K562 (cell line): ENCODE data around the gene RAPGEF5. TPM values are rescaled to one million over a fixed set of nuclear protein-coding genes. Genes with fewer than 3 reads are reported as not detected.
A peak's percentile ranks its signal among the peaks of the same experiment; 100 is the strongest.

ENCODE experiments used
- ARID1B ChIP-seq: fragments of 450-650 bp; IDR thresholded peaks from 2 replicates; pipeline ENCODE4 v1.6.1; 2016; ENCODE audit warnings: antibody characterized with exemption, mild to moderate bottlenecking, inconsistent platforms
- BMI1 ChIP-seq: fragments of 150-350 bp; IDR thresholded peaks from 2 replicates; pipeline ENCODE4 v1.6.1; 2014; ENCODE audit warnings: low read length
- CBFB ChIP-seq: sonication (generic); formaldehyde crosslinking; IDR thresholded peaks from 2 replicates; pipeline ENCODE4 v1.4.0; 2020; ENCODE audit warnings: mild to moderate bottlenecking, missing genetic modification reagents
- CHCHD3 ChIP-seq: fragments of 250-450 bp; sonication (Bioruptor Pico); IDR thresholded peaks from 2 replicates; pipeline ENCODE4 v2.1.2; 2022; ENCODE audit warnings: mild to moderate bottlenecking
- CHD4 ChIP-seq: fragments of 200-600 bp; sonication (generic); IDR thresholded peaks from 3 replicates; pipeline ENCODE4 v1.6.1; 2012; ENCODE audit warnings: low read depth, mild to moderate bottlenecking, mixed read lengths, low read length, inconsistent platforms; ENCODE audit not compliant: insufficient read depth, insufficient replicate concordance, poor library complexity, severe bottlenecking
- CTBP1 ChIP-seq: fragments of 450-650 bp; IDR thresholded peaks from 2 replicates; pipeline ENCODE4 v1.6.1; 2016; ENCODE audit warnings: borderline replicate concordance
- DNMT1 ChIP-seq: fragments of 450-650 bp; IDR thresholded peaks from 2 replicates; pipeline ENCODE4 v1.6.1; 2016; ENCODE audit warnings: antibody characterized with exemption, mild to moderate bottlenecking
- GMEB1 ChIP-seq: fragments of 250-450 bp; sonication (Bioruptor Pico); IDR thresholded peaks from 2 replicates; pipeline ENCODE4 v1.4.0; 2020; ENCODE audit warnings: mild to moderate bottlenecking
- HNRNPH1 ChIP-seq: fragments of 200-400 bp; formaldehyde crosslinking; optimal IDR thresholded peaks from 2 replicates; pipeline ENCODE3; 2017; ENCODE audit warnings: low read depth, mild to moderate bottlenecking, low read length, moderate library complexity
- ILF3 ChIP-seq: fragments of 450-650 bp; IDR thresholded peaks from 2 replicates; pipeline ENCODE4 v1.6.1; 2018; ENCODE audit warnings: antibody characterized with exemption, mild to moderate bottlenecking, moderate library complexity, borderline replicate concordance
- NFE2 ChIP-seq: IDR thresholded peaks from 2 replicates; pipeline ENCODE4 v1.6.1; 2014; ENCODE audit warnings: antibody characterized with exemption, low read depth
- SAFB ChIP-seq: fragments of 200-400 bp; formaldehyde crosslinking; IDR thresholded peaks from 2 replicates; pipeline ENCODE4 v1.6.1; 2017; ENCODE audit warnings: low read depth, low read length, borderline replicate concordance
- SMAD4 ChIP-seq: fragments of 250-450 bp; sonication (Bioruptor Pico); conservative IDR thresholded peaks from 2 replicates; pipeline ENCODE4 v1.8.0; 2021; ENCODE audit warnings: inconsistent platforms, mild to moderate bottlenecking, moderate library complexity
- SMARCA5 ChIP-seq: fragments of 450-650 bp; IDR thresholded peaks from 2 replicates; pipeline ENCODE4 v1.6.1; 2016
- STAT5A ChIP-seq: IDR thresholded peaks from 2 replicates; pipeline ENCODE4 v1.6.1; 2012; ENCODE audit warnings: low read length, inconsistent platforms, borderline replicate concordance
- TRIM28 ChIP-seq: fragments of 450-650 bp; IDR thresholded peaks from 2 replicates; pipeline ENCODE4 v1.6.1; 2017
- YY1 ChIP-seq, 3 experiments: IDR thresholded peaks; 2 replicates each; pipeline ENCODE4 v1.6.1; 2011; ENCODE audit warnings: low read length in 2 of 3, mild to moderate bottlenecking in 2 of 3, moderate library complexity in 2 of 3, borderline replicate concordance in 1 of 3, control low read depth in 1 of 3, low read depth in 1 of 3; ENCODE audit not compliant: insufficient read depth in 3 of 3, insufficient replicate concordance in 2 of 3, control insufficient read depth in 1 of 3, insufficient read length in 1 of 3; ENCODE audit errors: extremely low read depth in 1 of 3
- ZNF75A ChIP-seq: fragments of 450-650 bp; formaldehyde crosslinking; IDR thresholded peaks from 2 replicates; pipeline ENCODE4 v1.4.0; 2020; ENCODE audit warnings: mild to moderate bottlenecking
- polyA plus RNA-seq, 8 experiments: library from polyadenylated mRNA; depleted of rRNA in 4 of 8; stranded (reverse) in 5 of 8; unstranded in 3 of 8; fragments of >200 nt; fragmentation: Nextera tagmentation in 2 of 8; fragmentation: Illumina TruSeq in 1 of 8; extraction: Ambion mirVana in 2 of 8; extraction: Trizol in 1 of 8; gene quantifications; 2 replicates each; pipeline versions ENCODE4 v1.2.1 to v1.2.3, GENCODE V29; 2011 to 2014; ENCODE audit warnings: inconsistent platforms in 1 of 8, missing spikeins in 1 of 8
- total RNA-seq, 7 experiments: library from RNA; depleted of rRNA in 6 of 7; stranded (reverse); fragments of >200 nt in 6 of 7; fragmentation: Illumina TruSeq in 2 of 7; extraction: Trizol in 2 of 7; gene quantifications; 2 replicates each; pipeline versions ENCODE4 v1.2.1 to v1.2.3, GENCODE V29; 2011 to 2021; ENCODE audit warnings: low replicate concordance in 1 of 7
- TF ChIP-seq, protein P1 (sequence below), 2 experiments: fragments of 450-650 bp; IDR thresholded peaks; 2 replicates each; pipeline ENCODE4 v1.6.1; 2016
- TF ChIP-seq, protein P2 (sequence below): sonication (generic); formaldehyde crosslinking; IDR thresholded peaks from 2 replicates; pipeline ENCODE4 v1.8.1; 2023; ENCODE audit warnings: missing genetic modification reagents, mild to moderate bottlenecking, borderline replicate concordance

RAPGEF5 gene
- total and polyA plus RNA-seq, 9 of the 15 experiments (the other 6 are each of a cell fraction or from before 2014, with no cell fraction given) = 0.39 to 2.0 (median 1.1) TPM

DNA sequence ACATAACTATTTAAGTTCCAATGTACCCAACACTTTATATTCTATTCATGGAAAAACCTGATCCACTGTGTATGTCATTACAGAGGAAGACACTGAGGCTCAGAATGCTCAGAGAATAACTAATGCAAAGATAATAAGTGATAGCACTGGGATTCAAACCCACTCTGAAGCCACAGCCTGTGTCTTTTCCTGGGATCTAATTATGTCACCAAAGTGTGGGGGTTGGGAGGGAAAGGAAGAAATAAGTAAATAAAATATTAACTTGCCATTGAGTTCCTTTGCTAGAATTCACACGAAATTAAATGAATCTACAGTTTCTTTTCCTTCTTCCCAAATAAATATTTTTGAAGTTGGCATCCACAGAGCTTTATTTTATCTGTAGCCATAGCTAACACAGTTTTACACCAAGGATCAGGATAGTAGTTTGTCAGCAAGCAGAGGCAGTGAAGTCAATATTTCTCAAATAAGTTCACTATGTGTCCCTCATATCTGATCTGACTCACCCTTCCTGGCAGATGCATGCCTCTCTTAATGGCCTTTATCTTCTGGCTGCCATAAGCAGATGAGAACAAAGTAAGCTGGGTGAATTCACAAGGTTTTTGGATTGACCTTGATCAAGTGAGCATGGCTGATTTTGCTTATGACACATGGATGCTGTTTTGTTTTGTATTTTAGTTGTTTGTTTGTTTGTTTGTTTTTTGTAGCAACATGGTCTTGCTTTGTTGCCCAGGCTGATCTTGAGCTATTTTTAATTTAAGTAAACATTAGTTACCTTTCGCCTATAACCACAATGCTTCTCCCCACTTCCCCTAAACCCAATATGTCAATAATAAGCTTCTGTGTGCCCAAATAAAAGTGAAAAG, 6.3 kb downstream of the RAPGEF5 start (continued):
- no peak for TF ChIP-seq GMEB1
- peak; percentile 13 for TF ChIP-seq CHD4
- peak; percentile 91 for TF ChIP-seq CTBP1
- TF ChIP-seq NFE2 = peak; percentile 71
- no peak for TF ChIP-seq DNMT1
- TF ChIP-seq SMAD4 = peak; percentile 42; the same call in 1 of the 2 replicates
- TF ChIP-seq, protein P1, sequence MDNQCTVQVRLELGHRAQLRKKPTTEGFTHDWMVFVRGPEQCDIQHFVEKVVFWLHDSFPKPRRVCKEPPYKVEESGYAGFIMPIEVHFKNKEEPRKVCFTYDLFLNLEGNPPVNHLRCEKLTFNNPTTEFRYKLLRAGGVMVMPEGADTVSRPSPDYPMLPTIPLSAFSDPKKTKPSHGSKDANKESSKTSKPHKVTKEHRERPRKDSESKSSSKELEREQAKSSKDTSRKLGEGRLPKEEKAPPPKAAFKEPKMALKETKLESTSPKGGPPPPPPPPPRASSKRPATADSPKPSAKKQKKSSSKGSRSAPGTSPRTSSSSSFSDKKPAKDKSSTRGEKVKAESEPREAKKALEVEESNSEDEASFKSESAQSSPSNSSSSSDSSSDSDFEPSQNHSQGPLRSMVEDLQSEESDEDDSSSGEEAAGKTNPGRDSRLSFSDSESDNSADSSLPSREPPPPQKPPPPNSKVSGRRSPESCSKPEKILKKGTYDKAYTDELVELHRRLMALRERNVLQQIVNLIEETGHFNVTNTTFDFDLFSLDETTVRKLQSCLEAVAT (IDR thresholded peaks at IDR 0.05) = no peak; a peak in 1 of 4 replicates
- TF ChIP-seq SAFB = no peak
- no peak for TF ChIP-seq BMI1
- TF ChIP-seq ARID1B = peak; percentile 99
- no peak for TF ChIP-seq CHCHD3 (CRISPR knock-in tag)
- TF ChIP-seq ILF3 = no peak; the same call in 1 of the 2 replicates
- peak in 1 of 3 experiments; percentile 75 for TF ChIP-seq YY1 (IDR thresholded peaks at IDR 0.05; ENCODE audit: borderline replicate concordance in 1 of 3, control insufficient read depth in 1 of 3, extremely low read depth in 1 of 3, insufficient read depth in 3 of 3, insufficient read length in 1 of 3, insufficient replicate concordance in 2 of 3, low read depth in 1 of 3, low read length in 2 of 3)
- no peak for TF ChIP-seq ZNF75A (CRISPR knock-in tag)
- TF ChIP-seq HNRNPH1 = no peak
- TF ChIP-seq CBFB = no peak
- no peak for TF ChIP-seq SMARCA5
- no peak; the same call in 1 of the 2 replicates for TF ChIP-seq TRIM28
- peak; percentile 93 for TF ChIP-seq STAT5A
- TF ChIP-seq, protein P2, sequence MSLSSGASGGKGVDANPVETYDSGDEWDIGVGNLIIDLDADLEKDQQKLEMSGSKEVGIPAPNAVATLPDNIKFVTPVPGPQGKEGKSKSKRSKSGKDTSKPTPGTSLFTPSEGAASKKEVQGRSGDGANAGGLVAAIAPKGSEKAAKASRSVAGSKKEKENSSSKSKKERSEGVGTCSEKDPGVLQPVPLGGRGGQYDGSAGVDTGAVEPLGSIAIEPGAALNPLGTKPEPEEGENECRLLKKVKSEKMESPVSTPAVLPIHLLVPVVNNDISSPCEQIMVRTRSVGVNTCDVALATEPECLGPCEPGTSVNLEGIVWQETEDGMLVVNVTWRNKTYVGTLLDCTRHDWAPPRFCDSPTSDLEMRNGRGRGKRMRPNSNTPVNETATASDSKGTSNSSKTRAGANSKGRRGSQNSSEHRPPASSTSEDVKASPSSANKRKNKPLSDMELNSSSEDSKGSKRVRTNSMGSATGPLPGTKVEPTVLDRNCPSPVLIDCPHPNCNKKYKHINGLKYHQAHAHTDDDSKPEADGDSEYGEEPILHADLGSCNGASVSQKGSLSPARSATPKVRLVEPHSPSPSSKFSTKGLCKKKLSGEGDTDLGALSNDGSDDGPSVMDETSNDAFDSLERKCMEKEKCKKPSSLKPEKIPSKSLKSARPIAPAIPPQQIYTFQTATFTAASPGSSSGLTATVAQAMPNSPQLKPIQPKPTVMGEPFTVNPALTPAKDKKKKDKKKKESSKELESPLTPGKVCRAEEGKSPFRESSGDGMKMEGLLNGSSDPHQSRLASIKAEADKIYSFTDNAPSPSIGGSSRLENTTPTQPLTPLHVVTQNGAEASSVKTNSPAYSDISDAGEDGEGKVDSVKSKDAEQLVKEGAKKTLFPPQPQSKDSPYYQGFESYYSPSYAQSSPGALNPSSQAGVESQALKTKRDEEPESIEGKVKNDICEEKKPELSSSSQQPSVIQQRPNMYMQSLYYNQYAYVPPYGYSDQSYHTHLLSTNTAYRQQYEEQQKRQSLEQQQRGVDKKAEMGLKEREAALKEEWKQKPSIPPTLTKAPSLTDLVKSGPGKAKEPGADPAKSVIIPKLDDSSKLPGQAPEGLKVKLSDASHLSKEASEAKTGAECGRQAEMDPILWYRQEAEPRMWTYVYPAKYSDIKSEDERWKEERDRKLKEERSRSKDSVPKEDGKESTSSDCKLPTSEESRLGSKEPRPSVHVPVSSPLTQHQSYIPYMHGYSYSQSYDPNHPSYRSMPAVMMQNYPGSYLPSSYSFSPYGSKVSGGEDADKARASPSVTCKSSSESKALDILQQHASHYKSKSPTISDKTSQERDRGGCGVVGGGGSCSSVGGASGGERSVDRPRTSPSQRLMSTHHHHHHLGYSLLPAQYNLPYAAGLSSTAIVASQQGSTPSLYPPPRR (CRISPR knock-in tag) = no peak
